Astrocyte (in vitro differentiated cells and primary cell): Measurements from ENCODE around the gene FSD1L. TPM values are rescaled to one million over a fixed set of nuclear protein-coding genes. Genes with fewer than 3 reads are reported as not detected.

Experiments used
- DNase-seq: peaks from one replicate; pipeline ENCODE4 v3.0.0-alpha.2; 2010; ENCODE audit warnings: low read depth
- FAIRE-seq: peaks from 2 replicates; lab custom pipeline; 2011; peaks lifted over from hg19 to GRCh38; lab: Jason Lieb, UNC
- H2AFZ ChIP-seq: 2 replicates; pipeline ENCODE4 v1.6.0; 2012; ENCODE audit warnings: low read depth, low read length, inconsistent platforms
- H3K27ac ChIP-seq: 2 replicates; pipeline ENCODE4 v1.5.1; 2011; ENCODE audit warnings: low read depth, low read length, inconsistent platforms
- H3K27me3 ChIP-seq: 2 replicates; pipeline ENCODE4 v1.6.0; 2011; ENCODE audit warnings: low read length, inconsistent platforms; ENCODE audit not compliant: insufficient read depth
- H3K36me3 ChIP-seq: 2 replicates; pipeline ENCODE4 v1.5.1; 2011; ENCODE audit warnings: low read length, inconsistent platforms; ENCODE audit not compliant: insufficient read depth
- H3K4me1 ChIP-seq: 2 replicates; pipeline ENCODE4 v1.5.1; 2011; ENCODE audit warnings: low read length, inconsistent platforms; ENCODE audit not compliant: insufficient read depth
- H3K4me2 ChIP-seq: 2 replicates; pipeline ENCODE4 v1.6.0; 2012; ENCODE audit warnings: low read length, inconsistent platforms
- H3K4me3 ChIP-seq: 2 replicates; pipeline ENCODE4 v1.5.1; 2011; ENCODE audit warnings: low read depth, mild to moderate bottlenecking, low read length, inconsistent platforms; ENCODE audit not compliant: insufficient read depth
- H3K79me2 ChIP-seq: 2 replicates; pipeline ENCODE4 v1.6.0; 2012; ENCODE audit warnings: mild to moderate bottlenecking, low read length, inconsistent platforms; ENCODE audit not compliant: insufficient read depth
- H3K9ac ChIP-seq: 2 replicates; pipeline ENCODE4 v1.6.0; 2012; ENCODE audit warnings: mild to moderate bottlenecking, low read length, inconsistent platforms
- H3K9me3 ChIP-seq: 2 replicates; pipeline ENCODE4 v1.5.1; 2012; ENCODE audit warnings: low read depth, mild to moderate bottlenecking, low read length, inconsistent platforms; ENCODE audit not compliant: insufficient read depth
- H4K20me1 ChIP-seq: 2 replicates; pipeline ENCODE4 v1.6.0; 2012; ENCODE audit warnings: low read length, inconsistent platforms; ENCODE audit not compliant: insufficient read depth
- H3K27ac Mint-ChIP-seq: one replicate; pipeline ENCODE4 v1.8.0; 2021; ENCODE audit warnings: mild to moderate bottlenecking, mixed read lengths; ENCODE audit not compliant: unreplicated experiment
- H3K27me3 Mint-ChIP-seq: one replicate; pipeline ENCODE4 v1.8.0; 2021; ENCODE audit warnings: low read depth, mixed read lengths; ENCODE audit not compliant: unreplicated experiment
- H3K36me3 Mint-ChIP-seq: one replicate; pipeline ENCODE4 v1.8.0; 2021; ENCODE audit warnings: low read depth, mixed read lengths; ENCODE audit not compliant: unreplicated experiment
- H3K4me1 Mint-ChIP-seq: one replicate; pipeline ENCODE4 v1.8.0; 2021; ENCODE audit warnings: low read depth, mixed read lengths; ENCODE audit not compliant: unreplicated experiment
- H3K4me3 Mint-ChIP-seq: one replicate; pipeline ENCODE4 v1.8.0; 2021; ENCODE audit warnings: mild to moderate bottlenecking, moderate library complexity, mixed read lengths; ENCODE audit not compliant: unreplicated experiment
- H3K9me3 Mint-ChIP-seq: one replicate; pipeline ENCODE4 v1.8.0; 2021; ENCODE audit warnings: mild to moderate bottlenecking, mixed read lengths; ENCODE audit not compliant: unreplicated experiment
- EZH2 ChIP-seq: IDR thresholded peaks from 2 replicates; pipeline ENCODE4 v1.6.1; 2012; ENCODE audit warnings: mild to moderate bottlenecking, low read length, inconsistent platforms; ENCODE audit not compliant: insufficient read depth
- total RNA-seq: library from RNA; stranded (reverse); gene quantifications from 2 replicates; pipeline ENCODE4 v1.2.1, GENCODE V29; 2021
- TF ChIP-seq, protein P1 (sequence below): IDR thresholded peaks from 2 replicates; pipeline ENCODE4 v1.5.1; 2011; ENCODE audit warnings: low read depth, mild to moderate bottlenecking, inconsistent platforms, low read length, moderate library complexity; ENCODE audit not compliant: insufficient read depth

Gene FSD1L
- total RNA-seq, 1 donor from 2014 or later, result 7.0 TPM

GRCh38 chr9:105447386-105447813 is 434 bp upstream of the FSD1L start:
- peak overlapping the region; percentile 87 for H3K4me3 Mint-ChIP-seq

DNA sequence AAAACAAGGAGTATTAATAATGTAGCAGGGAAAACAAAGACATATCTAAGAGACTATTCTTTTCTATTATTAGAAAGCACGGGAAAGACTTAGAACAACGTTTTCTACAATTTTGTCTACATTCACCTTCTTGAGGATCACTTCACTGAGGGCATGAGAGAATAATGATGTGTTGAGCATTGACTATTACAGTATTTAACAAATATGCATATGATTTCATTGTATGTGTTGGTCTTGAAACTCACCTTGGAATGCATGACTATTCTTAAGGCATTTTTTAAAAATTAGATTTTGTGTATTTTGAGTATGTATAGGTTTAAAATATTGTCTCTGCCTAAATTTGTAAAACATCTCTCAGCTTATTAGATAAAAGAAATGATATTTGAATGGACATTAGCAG is 1.2 kb downstream of the FSD1L start:
- Histone ChIP-seq H3K4me2 (peak overlapping the region; percentile 99), H3K9me3 (no peaks in the 10 kb centered on the region), H3K4me3 (peak overlapping the region; percentile 94), H3K36me3 (no peaks in the 10 kb centered on the region), H3K27me3 (no peaks in the 10 kb centered on the region), H4K20me1 (peaks cover 27% of the 10 kb centered on the region), H3K79me2 (peaks cover 57% of the 10 kb centered on the region), H3K9ac (peak overlapping the region; percentile 99), H3K27ac (peak overlapping the region; percentile 96), H3K4me1 (peaks cover 8% of the 10 kb centered on the region), H2AFZ (no peak overlapping the region)
- peak overlapping the region; percentile 75 for H3K27ac Mint-ChIP-seq
- peak overlapping the region; percentile 87 for H3K4me3 Mint-ChIP-seq
- no peaks in the 10 kb centered on the region for H3K9me3 Mint-ChIP-seq
- DNase-seq (peak; percentile 55), FAIRE-seq (no peak)
- H3K36me3 Mint-ChIP-seq, result no peaks in the 10 kb centered on the region
- H3K4me1 Mint-ChIP-seq, result peaks cover 18% of the 10 kb centered on the region
- no peaks in the 10 kb centered on the region for H3K27me3 Mint-ChIP-seq
- no peak for TF ChIP-seq EZH2
- TF ChIP-seq, protein P1, sequence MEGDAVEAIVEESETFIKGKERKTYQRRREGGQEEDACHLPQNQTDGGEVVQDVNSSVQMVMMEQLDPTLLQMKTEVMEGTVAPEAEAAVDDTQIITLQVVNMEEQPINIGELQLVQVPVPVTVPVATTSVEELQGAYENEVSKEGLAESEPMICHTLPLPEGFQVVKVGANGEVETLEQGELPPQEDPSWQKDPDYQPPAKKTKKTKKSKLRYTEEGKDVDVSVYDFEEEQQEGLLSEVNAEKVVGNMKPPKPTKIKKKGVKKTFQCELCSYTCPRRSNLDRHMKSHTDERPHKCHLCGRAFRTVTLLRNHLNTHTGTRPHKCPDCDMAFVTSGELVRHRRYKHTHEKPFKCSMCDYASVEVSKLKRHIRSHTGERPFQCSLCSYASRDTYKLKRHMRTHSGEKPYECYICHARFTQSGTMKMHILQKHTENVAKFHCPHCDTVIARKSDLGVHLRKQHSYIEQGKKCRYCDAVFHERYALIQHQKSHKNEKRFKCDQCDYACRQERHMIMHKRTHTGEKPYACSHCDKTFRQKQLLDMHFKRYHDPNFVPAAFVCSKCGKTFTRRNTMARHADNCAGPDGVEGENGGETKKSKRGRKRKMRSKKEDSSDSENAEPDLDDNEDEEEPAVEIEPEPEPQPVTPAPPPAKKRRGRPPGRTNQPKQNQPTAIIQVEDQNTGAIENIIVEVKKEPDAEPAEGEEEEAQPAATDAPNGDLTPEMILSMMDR, result no peak

More at GRCh38 chr9:105447386-105447813, 434 bp upstream of the FSD1L start:
- DNase-seq (no peak), FAIRE-seq (no peak)
- H3K9me3 ChIP-seq, result no peaks in the 10 kb centered on the region
- peak overlapping the region; percentile 99 for H3K4me2 ChIP-seq
- H3K9ac ChIP-seq, result peak overlapping the region; percentile 99
- H3K27me3 ChIP-seq, result no peaks in the 10 kb centered on the region
- TF ChIP-seq, protein P1, result no peak
- no peak for TF ChIP-seq EZH2
- H3K79me2 ChIP-seq, result peaks cover 41% of the 10 kb centered on the region
- Mint-ChIP-seq H3K27me3 (no peaks in the 10 kb centered on the region), H3K27ac (peak overlapping the region; percentile 72), H3K4me1 (peaks cover 20% of the 10 kb centered on the region), H3K36me3 (no peaks in the 10 kb centered on the region), H3K9me3 (no peaks in the 10 kb centered on the region)
- no peaks in the 10 kb centered on the region for H3K36me3 ChIP-seq
- H3K4me3 ChIP-seq, result peak overlapping the region; percentile 94
- H3K4me1 ChIP-seq, result peaks cover 9% of the 10 kb centered on the region
- H4K20me1 ChIP-seq, result peaks cover 17% of the 10 kb centered on the region
- H3K27ac ChIP-seq, result peak overlapping the region; percentile 96
- H2AFZ ChIP-seq, result peak overlapping the region; percentile 90

- Histone ChIP-seq H3K9me3 (no peaks in the 10 kb centered on the region), H3K4me2 (no peak overlapping the region), H3K4me1 (peaks cover 4% of the 10 kb centered on the region), H3K27me3 (no peaks in the 10 kb centered on the region), H4K20me1 (peaks cover 48% of the 10 kb centered on the region), H2AFZ (no peak overlapping the region), H3K27ac (no peak overlapping the region), H3K9ac (no peak overlapping the region), H3K36me3 (no peaks in the 10 kb centered on the region), H3K4me3 (no peak overlapping the region), H3K79me2 (peaks cover 88% of the 10 kb centered on the region)
- no peaks in the 10 kb centered on the region for H3K9me3 Mint-ChIP-seq
- FAIRE-seq (no peak), DNase-seq (no peak)
- TF ChIP-seq, protein P1, result no peak
- TF ChIP-seq EZH2, result no peak
- no peaks in the 10 kb centered on the region for H3K27me3 Mint-ChIP-seq
- H3K4me1 Mint-ChIP-seq, result peaks cover 20% of the 10 kb centered on the region
- no peaks in the 10 kb centered on the region for H3K36me3 Mint-ChIP-seq
- no peak overlapping the region for H3K4me3 Mint-ChIP-seq
- H3K27ac Mint-ChIP-seq, result no peak overlapping the region
These were observed 4.4 kb downstream of the FSD1L start for GRCh38 chr9:105452185-105452584.
